ENCODE data around the gene CLIP4. TPM values are rescaled to one million over a fixed set of nuclear protein-coding genes. Genes with fewer than 3 reads are reported as not detected.

The CLIP4 gene, protein sequence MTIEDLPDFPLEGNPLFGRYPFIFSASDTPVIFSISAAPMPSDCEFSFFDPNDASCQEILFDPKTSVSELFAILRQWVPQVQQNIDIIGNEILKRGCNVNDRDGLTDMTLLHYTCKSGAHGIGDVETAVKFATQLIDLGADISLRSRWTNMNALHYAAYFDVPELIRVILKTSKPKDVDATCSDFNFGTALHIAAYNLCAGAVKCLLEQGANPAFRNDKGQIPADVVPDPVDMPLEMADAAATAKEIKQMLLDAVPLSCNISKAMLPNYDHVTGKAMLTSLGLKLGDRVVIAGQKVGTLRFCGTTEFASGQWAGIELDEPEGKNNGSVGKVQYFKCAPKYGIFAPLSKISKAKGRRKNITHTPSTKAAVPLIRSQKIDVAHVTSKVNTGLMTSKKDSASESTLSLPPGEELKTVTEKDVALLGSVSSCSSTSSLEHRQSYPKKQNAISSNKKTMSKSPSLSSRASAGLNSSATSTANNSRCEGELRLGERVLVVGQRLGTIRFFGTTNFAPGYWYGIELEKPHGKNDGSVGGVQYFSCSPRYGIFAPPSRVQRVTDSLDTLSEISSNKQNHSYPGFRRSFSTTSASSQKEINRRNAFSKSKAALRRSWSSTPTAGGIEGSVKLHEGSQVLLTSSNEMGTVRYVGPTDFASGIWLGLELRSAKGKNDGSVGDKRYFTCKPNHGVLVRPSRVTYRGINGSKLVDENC
- 10.8 and 15.9 TPM in 2 replicates for total RNA-seq (2014; rRNA removed; shearing (Covaris generic))

GRCh38 chr2:29114946-29115609 is at the start of gene CLIP4:
TSS of gene CLIP4 (plus strand) at chr2:29115415. CDS start at chr2:29121389, 5,974 bp downstream.
- DNase-seq (ENCODE audit: low read depth): no peak

GRCh38 chr2:29066271-29066860 is 48.8 kb upstream of the CLIP4 start:
- no peak for DNase-seq (ENCODE audit: low read depth)

GRCh38 chr2:29066997-29067605 is 48.1 kb upstream of the CLIP4 start:
- no peak for DNase-seq (ENCODE audit: low read depth)

DNA sequence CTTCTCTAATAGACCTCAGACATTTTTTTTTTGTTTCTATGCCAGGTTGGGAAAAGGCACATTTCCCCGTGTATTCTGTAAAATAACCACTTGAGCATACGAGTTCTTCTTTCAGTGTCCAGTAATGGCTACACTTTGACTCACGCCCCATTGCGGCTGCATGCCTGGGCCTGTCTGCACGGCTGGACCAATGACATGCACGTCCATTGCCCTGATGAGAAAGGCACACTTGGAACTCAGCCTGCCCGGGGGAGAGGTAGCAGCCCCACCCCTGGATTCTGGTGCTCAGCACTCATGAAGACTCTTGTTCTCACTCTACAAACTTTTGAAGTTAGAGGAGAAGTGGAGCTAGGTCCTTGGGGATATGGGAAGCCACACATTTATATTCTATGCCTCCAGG is 46.7 kb upstream of the CLIP4 start:
- DNase-seq (ENCODE audit: low read depth): no peak

- no peak for DNase-seq (ENCODE audit: low read depth)
Measured at GRCh38 chr2:29070526-29070925, 44.7 kb upstream of the CLIP4 start.

DNA sequence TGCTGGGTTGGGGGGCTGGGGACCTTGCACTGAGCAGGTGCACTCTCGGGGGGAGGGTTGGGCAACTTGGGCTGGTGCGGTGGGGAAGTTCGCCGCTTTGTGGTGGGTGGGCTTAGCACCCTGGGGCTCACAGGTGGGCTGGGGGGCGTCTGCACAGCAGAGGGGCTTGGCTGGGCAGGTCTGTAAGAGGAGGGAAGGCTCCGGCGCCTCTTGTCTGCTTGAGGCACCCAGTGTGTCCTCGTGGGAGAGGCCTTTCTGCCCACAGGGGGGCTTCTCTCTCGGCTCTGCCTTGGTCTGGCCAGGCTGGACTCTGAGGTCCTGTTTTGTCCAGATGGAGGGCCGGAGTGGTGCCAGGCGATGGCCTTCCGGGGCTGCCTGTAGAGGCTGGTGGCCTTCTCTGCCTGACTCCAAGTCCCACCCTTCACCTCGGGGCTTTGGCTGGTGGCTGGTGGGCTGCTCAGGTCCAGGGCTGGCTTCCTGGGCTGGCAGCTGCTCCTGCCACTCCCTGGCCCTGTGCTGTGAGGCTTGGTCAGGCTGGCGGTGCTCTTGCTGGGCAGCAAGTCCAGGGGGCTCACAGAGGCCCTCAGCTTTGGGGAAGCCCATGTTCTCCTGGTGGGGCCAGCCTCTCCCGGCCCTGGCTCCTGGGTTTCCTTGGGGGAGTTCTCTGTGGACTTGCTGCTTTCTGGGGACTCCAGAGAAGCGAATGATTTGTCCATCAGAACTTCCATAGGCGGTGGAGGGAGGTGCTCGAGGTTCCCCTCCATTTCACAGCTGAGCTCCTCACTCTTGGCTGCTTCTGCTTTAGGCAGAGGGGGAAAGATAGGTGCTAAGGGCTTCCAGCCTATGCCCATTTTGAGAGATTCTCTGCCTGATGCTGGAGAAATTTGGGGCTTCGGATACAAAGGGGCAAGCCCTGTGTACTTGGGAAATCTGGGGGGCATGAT is 43.9 kb upstream of the CLIP4 start:
- DNase-seq (ENCODE audit: low read depth): no peak

GRCh38 chr2:29072251-29072650 is 43.0 kb upstream of the CLIP4 start:
- DNase-seq (ENCODE audit: low read depth): no peak

DNA sequence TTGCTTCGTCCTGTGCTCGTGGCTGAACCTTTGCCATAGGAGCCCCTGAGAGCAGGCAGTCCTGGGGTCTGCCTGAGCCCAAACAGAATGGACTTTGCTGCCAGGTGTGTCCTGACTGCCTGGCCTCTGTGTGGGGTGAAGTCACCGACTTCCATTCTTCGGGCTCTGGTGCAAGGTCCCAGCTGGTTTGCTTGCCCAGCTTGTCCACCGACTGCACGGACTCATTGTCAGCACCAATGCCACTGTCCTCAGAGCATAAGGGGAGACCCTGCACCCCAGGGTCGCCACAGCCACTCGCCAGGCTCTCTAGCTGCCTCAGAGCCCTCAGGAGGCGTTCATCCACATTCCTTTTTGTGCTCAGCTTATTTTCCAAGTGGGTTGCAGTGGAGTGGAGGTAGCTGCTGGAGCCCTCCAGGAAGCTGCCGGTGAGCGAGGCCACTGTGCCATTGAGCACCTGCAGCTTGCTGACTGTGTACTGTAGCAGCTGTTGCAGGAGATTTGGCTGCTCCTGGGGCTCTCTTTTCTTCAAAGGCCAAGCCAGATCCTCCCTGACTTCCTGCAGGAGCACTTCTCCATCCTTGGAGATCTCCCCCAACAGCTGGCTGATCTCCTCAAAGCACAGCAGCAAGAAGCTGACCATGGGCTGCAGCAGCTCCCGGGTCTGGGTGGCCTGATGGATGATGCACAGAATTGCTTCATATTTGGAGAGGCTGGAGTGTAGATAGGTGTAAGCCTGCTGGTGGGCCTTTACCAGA is 42.1 kb upstream of the CLIP4 start:
- no peak for DNase-seq (ENCODE audit: low read depth)

GRCh38 chr2:29073933-29074332 is 41.3 kb upstream of the CLIP4 start:
- DNase-seq (ENCODE audit: low read depth): no peak

DNA sequence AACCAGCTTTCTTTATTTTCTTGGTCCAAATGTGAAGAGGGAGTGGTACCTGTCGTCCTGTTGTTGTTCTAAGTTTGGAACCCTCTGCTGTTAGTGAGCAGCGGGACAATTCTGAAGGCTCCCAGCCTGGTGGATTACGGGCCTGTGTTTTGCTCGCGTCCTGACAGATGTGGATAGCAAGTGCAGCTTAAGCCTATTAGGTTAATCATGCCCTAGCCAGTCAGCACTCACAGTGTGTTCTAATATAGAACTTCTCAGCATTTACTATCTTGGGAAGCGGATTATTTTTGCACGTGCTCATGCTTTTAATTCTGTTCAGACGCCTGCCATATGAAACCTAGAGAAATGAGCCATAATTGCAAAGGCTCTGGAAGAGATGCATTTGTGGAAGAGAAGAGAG is 40.8 kb upstream of the CLIP4 start, which contains the start of gene PCARE:
TSS of gene PCARE (minus strand) at position 113 of the 400 bp plus-strand sequence. CDS start 262 bp downstream, outside the sequence.
- no peak for DNase-seq (ENCODE audit: low read depth)

DNA sequence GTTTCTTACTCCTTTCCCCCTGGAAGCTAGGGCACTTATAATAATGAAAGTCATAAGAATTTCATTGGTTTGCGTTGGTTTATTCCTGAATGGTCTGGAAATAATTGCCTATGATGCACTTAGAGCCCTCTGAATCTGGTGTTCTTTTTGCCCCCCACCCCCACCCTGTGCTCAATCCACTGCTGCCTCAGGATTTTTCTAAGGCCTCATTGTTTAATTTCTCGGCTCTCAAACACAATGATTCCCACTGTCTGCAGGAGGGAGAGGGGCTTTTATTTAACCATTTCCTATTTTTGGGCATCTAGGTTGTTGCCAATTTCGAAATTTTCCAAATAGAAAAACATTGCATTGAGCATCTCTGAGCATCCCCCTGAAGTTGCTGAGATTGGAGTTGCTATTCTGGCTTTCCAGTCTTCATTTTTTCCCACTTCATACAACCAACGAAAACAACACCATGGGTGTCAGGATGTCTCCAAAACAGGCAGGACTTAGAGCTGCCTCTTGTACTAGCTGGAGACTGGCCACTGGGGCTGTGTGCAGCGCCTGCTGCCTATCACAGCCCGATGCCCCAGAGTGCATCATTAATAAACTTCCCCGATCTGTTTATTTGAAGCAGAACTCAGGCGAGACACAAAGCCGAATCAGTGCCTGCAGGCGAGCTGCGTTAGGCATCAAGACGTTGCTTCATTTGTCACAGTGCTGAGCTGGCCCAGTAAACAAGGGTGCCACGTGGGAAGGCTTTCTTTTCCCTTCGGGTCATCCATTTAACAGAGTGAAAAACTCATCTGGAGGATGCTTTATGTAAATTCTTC is 39.1 kb upstream of the CLIP4 start:
- DNase-seq (ENCODE audit: low read depth): peak; percentile 83

- no peak for DNase-seq (ENCODE audit: low read depth)
Measured at GRCh38 chr2:29079887-29080286, 35.3 kb upstream of the CLIP4 start.

DNA sequence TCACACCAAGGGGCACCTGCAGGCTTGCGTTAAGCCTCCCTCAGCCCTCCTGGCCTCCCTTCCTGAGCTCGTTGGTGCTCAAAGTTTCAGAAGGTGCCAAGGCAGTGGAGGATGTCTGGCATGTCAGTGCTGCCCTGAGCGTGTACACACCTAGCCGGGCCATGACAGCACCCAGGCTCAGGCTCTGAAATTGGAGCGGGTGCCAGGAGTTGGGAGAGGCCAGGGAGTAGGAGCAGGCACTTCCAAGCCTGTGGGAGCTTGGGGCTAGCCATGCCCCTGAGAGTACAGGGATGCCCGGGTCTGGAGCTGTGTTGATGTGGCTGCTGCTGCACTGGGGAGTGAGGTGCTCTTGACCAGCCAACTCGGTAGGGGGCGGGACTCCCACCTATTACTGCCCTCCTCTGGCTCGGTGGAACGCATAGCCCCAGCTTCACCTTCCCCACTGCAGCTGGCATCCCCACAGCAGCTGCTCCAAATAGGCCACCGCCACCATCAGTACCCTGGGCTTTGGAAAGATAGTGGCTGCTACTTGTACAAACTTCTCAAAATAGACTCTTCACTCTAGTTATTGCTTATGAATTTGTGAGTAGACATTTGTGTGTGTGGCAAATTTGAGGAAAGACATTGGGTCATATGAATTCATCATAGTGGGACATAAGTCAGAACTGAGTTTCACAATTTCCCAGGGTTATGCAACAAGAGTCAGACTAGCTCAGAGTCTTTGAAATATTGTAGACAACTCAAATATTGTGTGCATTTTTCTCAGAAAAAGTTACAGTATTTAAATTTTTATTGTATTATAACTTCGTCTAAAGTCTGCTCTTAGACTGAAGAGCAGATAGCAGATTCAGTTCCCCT is 34.1 kb upstream of the CLIP4 start:
- DNase-seq (ENCODE audit: low read depth): no peak

- no peak for DNase-seq (ENCODE audit: low read depth)
Measured at GRCh38 chr2:29082804-29083495, 32.3 kb upstream of the CLIP4 start.

GRCh38 chr2:29084554-29084953 is 30.7 kb upstream of the CLIP4 start:
- no peak for DNase-seq (ENCODE audit: low read depth)

- DNase-seq (ENCODE audit: low read depth): peak; percentile 86
Measured at GRCh38 chr2:29090311-29090710, 24.9 kb upstream of the CLIP4 start.

GRCh38 chr2:29096969-29097368 is 18.2 kb upstream of the CLIP4 start:
- DNase-seq (ENCODE audit: low read depth): no peak

All from M059J (cell line).